Activated CD4-positive, alpha-beta memory T cell treated with anti-CD3 and anti-CD28 coated beads, Interleukin-2, amount 10 ng/mL, durations not matched to agents 7 days and 5 days (primary cell): ENCODE measurements around the gene PACRG. TPM values are rescaled to one million over a fixed set of nuclear protein-coding genes. Genes with fewer than 3 reads are reported as not detected.
A peak's percentile ranks its signal among the peaks of the same experiment; 100 is the strongest.

Experiments
- CTCF ChIA-PET: fragments of 350-600 bp; sonication (Branson Sonifier 250); formaldehyde crosslinking; loops from one replicate; lab custom pipeline; 2021; ENCODE audit warnings: antibody characterized with exemption, inconsistent platforms; lab: Charles Lee
- POLR2A ChIA-PET: fragments of 350-600 bp; sonication (Branson Sonifier 250); formaldehyde crosslinking; loops from one replicate; lab custom pipeline; 2021; ENCODE audit warnings: antibody characterized with exemption; lab: Charles Lee
- DNase-seq: peaks from one replicate; pipeline ENCODE4 v3.0.0-alpha.2; 2020
- H3K27ac Mint-ChIP-seq: one replicate; pipeline ENCODE4 v1.8.0; 2021; ENCODE audit warnings: mild to moderate bottlenecking, mixed read lengths
- H3K27me3 Mint-ChIP-seq: one replicate; pipeline ENCODE4 v1.8.0; 2021; ENCODE audit warnings: mixed read lengths
- H3K36me3 Mint-ChIP-seq: one replicate; pipeline ENCODE4 v1.8.0; 2021; ENCODE audit warnings: low read depth, mixed read lengths
- H3K4me1 Mint-ChIP-seq: one replicate; pipeline ENCODE4 v1.8.0; 2021; ENCODE audit warnings: mixed read lengths
- H3K4me3 Mint-ChIP-seq: one replicate; pipeline ENCODE4 v1.8.0; 2021; ENCODE audit warnings: mild to moderate bottlenecking, mixed read lengths
- H3K9me3 Mint-ChIP-seq: one replicate; pipeline ENCODE4 v1.8.0; 2021; ENCODE audit warnings: mixed read lengths
- total RNA-seq, 2 experiments: library from RNA; stranded (reverse); gene quantifications; one replicate each; pipeline ENCODE4 v1.2.3, GENCODE V29; 2021

Gene PACRG
- total RNA-seq, 2 experiments from 2014 or later, result not detected

DNA sequence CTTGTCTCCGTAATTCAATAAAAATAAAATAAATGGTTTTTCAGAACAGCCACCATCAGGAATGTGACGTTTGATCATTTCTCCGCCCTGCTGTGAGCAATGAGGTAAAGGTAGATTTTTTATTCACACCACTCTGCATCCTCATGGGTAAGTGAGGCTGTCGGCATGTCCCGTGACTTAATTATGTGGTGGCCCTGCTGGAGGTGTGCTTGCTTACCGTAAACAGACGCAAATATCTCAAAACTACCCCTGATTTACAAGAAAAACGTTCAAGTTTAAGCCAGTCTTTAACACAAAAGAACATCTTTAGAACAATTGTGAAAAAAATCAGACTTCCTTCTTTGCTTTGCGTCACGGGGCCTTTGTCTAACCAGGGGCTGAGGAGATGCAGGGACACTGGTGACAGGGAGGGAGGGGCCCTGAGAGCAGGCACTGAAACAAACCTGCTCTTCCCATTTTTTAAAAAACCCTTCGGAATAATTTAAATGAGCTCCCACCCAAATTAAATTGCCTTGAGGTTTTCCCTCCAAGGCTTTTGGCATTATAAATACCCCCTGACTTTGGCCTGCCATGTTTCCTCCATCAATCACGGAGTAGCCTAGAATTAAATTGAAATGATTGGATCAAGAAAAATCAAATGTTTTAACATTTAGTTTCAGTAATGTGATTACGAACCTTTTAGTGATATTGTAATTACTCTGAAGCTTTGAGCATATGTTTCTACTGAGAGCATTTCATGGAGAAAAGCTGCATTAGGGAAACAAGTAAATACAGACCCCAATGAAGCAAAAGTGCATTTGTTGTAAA is 13.6 kb upstream of the PACRG start:
- Mint-ChIP-seq H3K27ac (no peak overlapping the region), H3K9me3 (peaks cover 6% of the 10 kb centered on the region), H3K4me3 (no peak overlapping the region), H3K36me3 (no peaks in the 10 kb centered on the region), H3K27me3 (no peaks in the 10 kb centered on the region), H3K4me1 (no peaks in the 10 kb centered on the region)
- ChIA-PET POLR2A (no interaction called here), CTCF (no interaction called here)
- no peak for DNase-seq

DNA sequence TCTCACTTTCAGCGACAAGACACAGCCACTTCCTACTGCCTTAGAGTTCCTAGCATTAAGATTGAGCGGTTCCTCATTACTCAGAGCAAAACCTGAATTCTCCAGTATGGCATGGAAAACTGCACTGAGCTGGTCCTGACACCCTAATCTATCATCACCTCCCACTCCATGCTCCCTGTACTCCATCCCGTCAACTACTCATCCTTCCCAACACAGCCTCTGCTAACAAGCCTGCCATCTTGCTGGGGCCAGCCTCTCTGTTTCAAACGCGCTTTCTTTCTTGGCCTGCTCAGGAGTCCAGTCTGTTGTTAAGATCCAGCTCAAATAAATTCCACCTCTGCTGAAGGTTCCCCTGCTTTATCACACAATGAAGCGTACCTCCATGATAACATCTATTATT is 12.2 kb upstream of the PACRG start:
- DNase-seq, result no peak
- ChIA-PET CTCF (no interaction called here), POLR2A (no interaction called here)
- no peak overlapping the region for H3K27ac Mint-ChIP-seq
- H3K4me3 Mint-ChIP-seq, result no peak overlapping the region
- H3K27me3 Mint-ChIP-seq, result no peaks in the 10 kb centered on the region
- no peaks in the 10 kb centered on the region for H3K4me1 Mint-ChIP-seq
- H3K36me3 Mint-ChIP-seq, result no peaks in the 10 kb centered on the region
- H3K9me3 Mint-ChIP-seq, result peaks cover 6% of the 10 kb centered on the region

GRCh38 chr6:162719528-162719927 is 8.2 kb upstream of the PACRG start:
- ChIA-PET CTCF (no interaction called here), POLR2A (no interaction called here)
- DNase-seq, result no peak
- no peaks in the 10 kb centered on the region for H3K36me3 Mint-ChIP-seq
- H3K27ac Mint-ChIP-seq, result no peak overlapping the region
- no peaks in the 10 kb centered on the region for H3K27me3 Mint-ChIP-seq
- peaks cover 6% of the 10 kb centered on the region for H3K9me3 Mint-ChIP-seq
- no peaks in the 10 kb centered on the region for H3K4me1 Mint-ChIP-seq
- H3K4me3 Mint-ChIP-seq, result no peak overlapping the region

- Mint-ChIP-seq H3K27me3 (no peaks in the 10 kb centered on the region), H3K4me1 (no peaks in the 10 kb centered on the region), H3K4me3 (no peak overlapping the region), H3K36me3 (no peaks in the 10 kb centered on the region), H3K9me3 (peaks cover 6% of the 10 kb centered on the region), H3K27ac (no peak overlapping the region)
- no peak for DNase-seq
- ChIA-PET POLR2A (no interaction called here), CTCF (no interaction called here)
Measured at GRCh38 chr6:162721404-162721687, 6.4 kb upstream of the PACRG start.

DNA sequence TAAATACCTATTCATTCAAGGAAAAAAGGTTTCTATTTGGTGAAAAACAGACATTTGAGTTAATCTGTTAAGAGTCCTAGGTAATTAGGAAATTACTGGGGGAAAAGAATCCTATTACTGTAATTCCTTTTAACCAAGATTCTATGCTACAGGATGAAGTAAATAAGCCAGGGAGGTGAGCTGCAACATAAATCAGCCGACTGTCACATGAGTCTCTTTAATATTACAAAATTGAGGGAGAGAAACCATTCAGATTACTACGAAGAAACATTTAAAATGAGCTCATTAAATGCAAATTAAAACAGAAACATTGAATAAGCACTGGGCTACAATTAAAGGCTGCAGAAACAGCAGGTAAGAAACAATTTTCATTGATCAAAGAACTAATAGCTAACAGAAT is 5.5 kb upstream of the PACRG start:
- no peak for DNase-seq
- Mint-ChIP-seq H3K27ac (no peak overlapping the region), H3K4me1 (peaks cover 6% of the 10 kb centered on the region), H3K9me3 (peaks cover 3% of the 10 kb centered on the region), H3K4me3 (no peak overlapping the region), H3K36me3 (no peaks in the 10 kb centered on the region), H3K27me3 (no peaks in the 10 kb centered on the region)
- ChIA-PET POLR2A (no interaction called here), CTCF (no interaction called here)

GRCh38 chr6:162722633-162723032 is 5.1 kb upstream of the PACRG start:
- no peaks in the 10 kb centered on the region for H3K27me3 Mint-ChIP-seq
- ChIA-PET POLR2A (no interaction called here), CTCF (no interaction called here)
- no peak for DNase-seq
- peaks cover 3% of the 10 kb centered on the region for H3K9me3 Mint-ChIP-seq
- no peaks in the 10 kb centered on the region for H3K36me3 Mint-ChIP-seq
- H3K27ac Mint-ChIP-seq, result no peak overlapping the region
- peaks cover 6% of the 10 kb centered on the region for H3K4me1 Mint-ChIP-seq
- no peak overlapping the region for H3K4me3 Mint-ChIP-seq

GRCh38 chr6:162726947-162727321 is 840 bp upstream of the PACRG start:
- POLR2A ChIA-PET, result no interaction called here

DNA sequence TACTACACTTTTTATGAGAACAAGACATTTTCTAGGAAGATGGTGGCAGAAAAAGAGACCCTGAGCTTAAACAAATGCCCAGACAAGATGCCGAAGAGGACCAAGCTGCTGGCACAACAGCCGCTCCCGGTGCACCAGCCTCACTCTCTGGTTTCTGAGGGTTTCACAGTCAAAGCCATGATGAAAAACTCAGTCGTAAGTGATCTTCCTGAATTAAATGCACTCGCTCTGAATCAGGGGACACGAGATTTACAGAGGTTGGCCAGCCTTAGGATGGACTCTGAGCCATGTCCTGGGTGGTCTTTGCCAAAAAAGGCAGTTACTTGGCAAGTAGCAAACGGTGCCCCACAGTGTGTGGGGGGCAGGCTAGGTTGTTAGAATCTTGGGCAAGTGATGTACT is 423 bp downstream of the PACRG start:
- no peaks in the 10 kb centered on the region for H3K27me3 Mint-ChIP-seq
- CTCF ChIA-PET, result interaction anchor here (0.5 kb wide), 1 partner anchor 708 kb away, joined by 3 read pairs; no protein-coding TSS in a partner anchor
- H3K36me3 Mint-ChIP-seq, result no peaks in the 10 kb centered on the region
- POLR2A ChIA-PET, result interaction anchor here (0.6 kb wide), 1 partner anchor 19 kb away, joined by 4 read pairs; no protein-coding TSS in a partner anchor
- H3K4me3 Mint-ChIP-seq, result peak overlapping the region; percentile 88
- no peak overlapping the region for H3K27ac Mint-ChIP-seq
- peaks cover 13% of the 10 kb centered on the region for H3K4me1 Mint-ChIP-seq
- DNase-seq, result no peak
- H3K9me3 Mint-ChIP-seq, result no peaks in the 10 kb centered on the region

More at GRCh38 chr6:162726947-162727321, 840 bp upstream of the PACRG start:
- Mint-ChIP-seq H3K27me3 (no peaks in the 10 kb centered on the region), H3K4me1 (peaks cover 11% of the 10 kb centered on the region), H3K36me3 (no peaks in the 10 kb centered on the region), H3K4me3 (peak overlapping the region; percentile 88), H3K9me3 (no peaks in the 10 kb centered on the region), H3K27ac (peak overlapping the region; percentile 67)
- DNase-seq, result no peak
- CTCF ChIA-PET, result interaction anchor here (0.8 kb wide), 1 partner anchor 9 kb away, joined by 4 read pairs; no protein-coding TSS in a partner anchor

GRCh38 chr6:162728706-162729105 is 932 bp downstream of the PACRG start:
- H3K36me3 Mint-ChIP-seq, result peaks cover 3% of the 10 kb centered on the region
- H3K27me3 Mint-ChIP-seq, result no peaks in the 10 kb centered on the region
- no peak overlapping the region for H3K4me3 Mint-ChIP-seq
- ChIA-PET CTCF (no interaction called here), POLR2A (no interaction called here)
- no peak for DNase-seq
- no peak overlapping the region for H3K27ac Mint-ChIP-seq
- peaks cover 17% of the 10 kb centered on the region for H3K4me1 Mint-ChIP-seq
- H3K9me3 Mint-ChIP-seq, result no peaks in the 10 kb centered on the region

DNA sequence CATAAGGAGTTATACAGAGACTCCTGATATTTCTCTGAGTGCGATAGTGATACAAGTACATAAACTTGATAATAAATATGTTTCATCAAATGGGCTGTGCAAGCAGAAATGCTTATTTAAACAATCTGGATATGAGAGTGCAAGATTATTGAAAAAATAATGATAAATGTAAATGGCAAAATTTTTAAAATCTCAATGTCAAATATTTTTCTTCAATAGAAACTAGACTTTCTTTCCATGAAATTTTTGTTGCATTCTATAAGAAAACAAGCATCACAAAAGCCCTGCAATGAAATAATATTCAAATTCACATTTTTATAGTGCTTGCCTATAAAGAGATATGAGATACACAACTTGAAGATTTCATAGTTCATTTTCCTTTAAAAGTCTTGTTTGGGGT is 2.7 kb downstream of the PACRG start:
- CTCF ChIA-PET, result no interaction called here
- Mint-ChIP-seq H3K36me3 (peaks cover 7% of the 10 kb centered on the region), H3K27me3 (no peaks in the 10 kb centered on the region), H3K9me3 (no peaks in the 10 kb centered on the region), H3K27ac (no peak overlapping the region), H3K4me1 (peaks cover 19% of the 10 kb centered on the region), H3K4me3 (no peak overlapping the region)
- no peak for DNase-seq
- POLR2A ChIA-PET, result no interaction called here

DNA sequence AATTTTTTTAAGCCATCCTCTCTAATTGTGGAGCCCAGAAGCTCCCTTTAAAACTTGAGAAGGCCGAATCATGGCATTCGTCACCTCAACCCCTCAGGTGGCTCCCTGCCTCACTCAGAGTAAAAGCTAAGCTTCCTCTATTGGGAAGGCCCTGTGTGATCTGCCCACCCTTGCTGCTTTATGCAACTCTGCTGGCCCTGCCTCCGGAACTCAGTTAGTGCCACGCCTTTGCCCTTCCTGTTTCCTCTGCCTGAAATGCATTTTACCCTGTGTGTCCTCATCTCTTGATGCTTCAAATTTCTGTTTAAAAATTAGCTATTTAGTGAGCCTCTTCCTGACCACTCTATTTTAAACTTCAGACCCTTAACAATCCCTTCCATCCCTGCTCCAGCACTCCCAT is 5.7 kb downstream of the PACRG start:
- ChIA-PET CTCF (no interaction called here), POLR2A (no interaction called here)
- DNase-seq, result no peak
- Mint-ChIP-seq H3K9me3 (no peaks in the 10 kb centered on the region), H3K27me3 (no peaks in the 10 kb centered on the region), H3K4me1 (peaks cover 8% of the 10 kb centered on the region), H3K4me3 (no peak overlapping the region), H3K36me3 (peaks cover 7% of the 10 kb centered on the region), H3K27ac (no peak overlapping the region)

GRCh38 chr6:162736961-162737360 is 9.2 kb downstream of the PACRG start:
- Mint-ChIP-seq H3K4me3 (no peak overlapping the region), H3K36me3 (peaks cover 7% of the 10 kb centered on the region), H3K27ac (no peak overlapping the region), H3K4me1 (peaks cover 8% of the 10 kb centered on the region), H3K27me3 (no peaks in the 10 kb centered on the region), H3K9me3 (no peaks in the 10 kb centered on the region)
- no peak for DNase-seq
- ChIA-PET POLR2A (no interaction called here), CTCF (interaction anchor here (1.6 kb wide), 1 partner anchor 10 kb away, joined by 4 read pairs; no protein-coding TSS in a partner anchor)

DNA sequence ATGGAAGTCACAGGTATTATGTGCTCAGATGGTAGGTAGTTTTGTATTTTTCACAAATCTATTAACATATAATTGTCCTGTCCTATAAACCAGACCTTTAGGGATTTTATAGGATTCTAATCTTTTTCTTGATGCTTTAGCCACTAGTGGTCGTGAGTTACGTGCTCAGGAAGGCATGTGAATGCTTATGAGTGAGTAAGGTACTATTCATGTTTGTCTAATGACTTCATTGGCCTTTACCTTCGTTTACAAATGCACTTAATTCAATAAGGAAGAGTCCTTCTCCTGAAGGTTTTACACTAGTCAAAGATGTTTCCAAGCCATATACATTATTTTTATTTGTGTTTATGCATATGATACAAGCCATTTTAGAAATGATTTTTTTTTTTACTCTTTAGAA is 23.0 kb downstream of the PACRG start:
- Mint-ChIP-seq H3K27ac (no peak overlapping the region), H3K36me3 (no peaks in the 10 kb centered on the region), H3K4me1 (no peaks in the 10 kb centered on the region), H3K4me3 (no peak overlapping the region), H3K9me3 (no peaks in the 10 kb centered on the region), H3K27me3 (no peaks in the 10 kb centered on the region)
- ChIA-PET CTCF (no interaction called here), POLR2A (no interaction called here)
- DNase-seq, result no peak

DNA sequence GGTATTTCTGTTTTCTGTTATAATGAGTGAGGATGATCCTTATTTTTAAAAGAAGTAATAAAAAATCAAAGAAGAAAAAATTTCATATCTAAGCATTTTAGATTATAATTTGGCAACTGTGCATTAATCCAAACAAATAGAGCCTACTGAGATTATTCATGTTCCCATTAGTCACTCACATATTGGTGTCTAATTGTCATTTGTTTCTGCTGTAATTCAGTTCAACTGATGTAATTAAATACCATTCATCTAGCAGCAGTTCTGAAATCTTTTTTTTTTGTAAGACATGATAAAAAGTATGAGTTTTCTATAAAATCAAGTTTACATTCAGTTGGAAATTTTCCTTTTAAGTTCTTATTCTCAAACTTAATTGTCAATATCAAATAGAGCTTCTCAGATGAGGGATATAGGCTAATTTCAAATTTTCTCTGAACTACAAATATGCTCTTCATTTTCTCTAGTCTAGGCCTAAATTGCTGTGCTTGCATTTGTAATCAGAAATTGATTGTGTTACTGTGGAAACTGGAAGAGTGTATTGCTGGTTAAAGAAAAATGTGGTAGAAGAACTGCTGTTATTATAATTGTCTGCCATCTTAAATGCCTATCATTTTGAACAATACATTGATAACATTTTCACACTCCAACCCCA is 23.6 kb downstream of the PACRG start:
- Mint-ChIP-seq H3K27ac (no peak overlapping the region), H3K27me3 (no peaks in the 10 kb centered on the region), H3K36me3 (no peaks in the 10 kb centered on the region), H3K4me1 (no peaks in the 10 kb centered on the region), H3K4me3 (no peak overlapping the region), H3K9me3 (no peaks in the 10 kb centered on the region)
- DNase-seq, result no peak
- ChIA-PET POLR2A (no interaction called here), CTCF (no interaction called here)
